SH-SY5Y (cell line): ENCODE measurements around the gene RELN.

Experiments used
- GATA2 ChIP-seq: IDR thresholded peaks from 2 replicates; pipeline ENCODE4 v1.6.1; 2011; ENCODE audit warnings: mild to moderate bottlenecking, low read depth, low read length
- GATA3 ChIP-seq: IDR thresholded peaks from 2 replicates; pipeline ENCODE4 v1.6.1; 2011; ENCODE audit warnings: low read depth, mild to moderate bottlenecking, low read length, moderate library complexity

- TF ChIP-seq GATA2, result no peak
- TF ChIP-seq GATA3, result no peak
Measured at GRCh38 chr7:104007614-104008013, 18.2 kb upstream of the RELN start.
